Measurements from ENCODE around the gene PNMA6E.

Gene PNMA6E

DNA sequence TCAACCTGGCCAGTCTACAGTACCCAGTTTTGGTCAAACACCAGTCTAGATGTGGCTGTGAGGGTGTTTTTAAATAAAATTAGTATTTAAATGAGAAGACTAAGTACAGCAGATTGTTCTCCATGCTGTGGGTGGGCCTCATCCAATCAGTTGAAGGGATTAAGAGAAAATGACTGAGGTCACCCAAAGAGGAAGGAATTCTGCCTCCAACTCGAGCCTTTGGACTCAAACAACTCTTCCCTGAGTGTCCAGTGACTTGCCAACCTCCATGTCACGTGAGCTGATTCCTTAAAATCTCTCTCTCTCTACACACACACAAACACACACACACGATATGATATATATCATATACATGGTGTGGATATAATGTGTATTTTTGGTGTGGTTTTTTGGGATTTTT, 34.7 kb upstream of the PNMA6E start:
- DNase-seq (ENCODE audit: low spot score) = no peak

GRCh38 chrX:153434801-153435200, 33.7 kb upstream of the PNMA6E start:
- no peak for DNase-seq (ENCODE audit: low spot score)

- DNase-seq (ENCODE audit: low spot score) = no peak
Observed at GRCh38 chrX:153433781-153434285, 32.7 kb upstream of the PNMA6E start.

DNA sequence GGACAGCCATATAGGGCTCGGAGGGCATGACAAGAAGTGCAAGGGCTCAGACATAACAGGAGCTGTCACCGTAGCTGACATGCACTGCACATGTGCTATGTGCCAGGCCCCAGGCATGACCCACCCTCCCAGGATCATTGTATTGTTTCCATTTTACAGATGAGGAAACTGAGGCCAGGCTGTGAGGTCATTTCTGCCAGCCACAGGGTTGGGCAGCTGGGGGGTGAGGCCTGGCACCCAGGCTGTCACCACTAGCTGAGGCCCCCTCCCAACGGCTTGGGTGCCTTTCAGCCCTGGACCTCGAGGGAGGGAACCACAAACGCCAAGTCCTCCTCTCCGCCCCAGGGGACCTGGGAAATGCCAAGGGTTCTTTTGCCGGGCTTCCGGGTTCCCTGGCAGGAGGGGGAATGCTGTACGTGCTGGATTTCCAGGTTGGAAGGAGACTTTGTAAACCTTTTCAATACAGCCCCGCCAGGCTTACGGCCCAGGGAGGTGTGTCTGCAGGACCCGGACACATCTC, 32.1 kb upstream of the PNMA6E start:
- DNase-seq (ENCODE audit: low spot score) = no peak

GRCh38 chrX:153430796-153431195, 29.6 kb upstream of the PNMA6E start:
- DNase-seq (ENCODE audit: low spot score) = no peak

- no peak for DNase-seq (ENCODE audit: low spot score)
Observed at GRCh38 chrX:153426204-153426603, 25.1 kb upstream of the PNMA6E start.

- DNase-seq (ENCODE audit: low spot score) = no peak
Observed at GRCh38 chrX:153423652-153424051, 22.5 kb upstream of the PNMA6E start.

- DNase-seq (ENCODE audit: low spot score) = no peak
Observed at GRCh38 chrX:153421856-153422255, 20.7 kb upstream of the PNMA6E start.

DNA sequence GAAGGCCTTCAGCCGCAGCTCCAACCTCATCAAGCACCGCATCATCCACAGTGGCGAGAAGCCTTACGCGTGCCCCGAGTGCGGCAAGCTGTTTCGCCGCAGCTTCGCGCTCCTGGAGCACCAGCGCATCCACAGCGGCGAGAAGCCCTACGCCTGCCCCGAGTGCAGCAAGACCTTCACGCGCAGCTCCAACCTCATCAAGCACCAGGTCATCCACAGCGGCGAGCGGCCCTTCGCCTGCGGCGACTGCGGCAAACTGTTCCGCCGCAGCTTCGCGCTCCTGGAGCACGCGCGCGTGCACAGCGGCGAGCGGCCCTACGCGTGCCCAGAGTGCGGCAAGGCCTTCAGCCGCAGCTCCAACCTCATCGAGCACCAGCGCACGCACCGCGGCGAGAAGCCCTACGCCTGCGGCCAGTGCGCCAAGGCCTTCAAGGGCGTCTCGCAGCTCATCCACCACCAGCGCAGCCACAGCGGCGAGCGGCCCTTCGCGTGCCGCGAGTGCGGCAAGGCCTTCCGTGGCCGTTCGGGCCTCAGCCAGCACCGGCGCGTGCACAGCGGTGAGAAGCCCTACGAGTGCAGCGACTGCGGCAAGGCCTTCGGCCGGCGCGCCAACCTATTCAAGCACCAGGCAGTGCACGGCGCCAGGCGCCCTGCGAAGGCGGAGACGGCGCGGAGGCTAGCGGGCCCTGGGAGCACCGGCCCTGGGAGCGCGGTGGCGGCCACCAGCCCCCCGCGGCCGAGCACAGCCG, 19.9 kb upstream of the PNMA6E start:
- DNase-seq (ENCODE audit: low spot score) = no peak

GRCh38 chrX:153417637-153418036, 16.5 kb upstream of the PNMA6E start:
- no peak for DNase-seq (ENCODE audit: low spot score)

DNA sequence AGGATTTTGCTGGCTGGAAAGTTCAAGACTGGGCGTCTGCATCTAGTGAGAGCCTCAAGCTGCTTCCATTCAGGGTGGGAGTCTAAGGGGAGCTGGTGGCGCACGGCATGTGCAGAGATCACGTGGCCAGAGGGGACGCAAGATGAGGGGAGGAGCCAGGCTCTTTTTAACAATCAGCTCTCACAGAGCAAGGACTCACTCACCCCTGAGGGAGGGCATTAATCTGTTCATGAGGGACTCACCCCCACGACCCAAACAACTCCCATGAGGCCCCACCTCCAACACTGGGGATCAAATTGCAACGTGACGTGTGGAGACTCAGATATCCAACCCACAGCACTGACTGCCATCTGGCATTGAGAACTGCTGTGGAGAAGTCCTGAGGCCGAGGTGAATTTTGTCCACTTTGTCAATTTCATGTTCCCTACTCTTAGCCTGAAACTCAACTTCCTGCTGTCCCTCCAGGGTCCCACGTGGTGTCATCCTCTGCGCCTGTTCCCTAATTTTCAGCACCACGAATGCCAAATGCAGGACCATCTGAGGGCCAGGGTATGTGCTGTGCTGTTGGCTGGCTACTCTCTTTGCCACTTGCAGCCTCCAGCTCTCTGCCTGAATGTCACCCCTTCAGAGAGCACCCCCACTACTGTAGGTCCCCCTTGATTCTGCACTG, 15.8 kb upstream of the PNMA6E start:
- DNase-seq (ENCODE audit: low spot score) = no peak

GRCh38 chrX:153414856-153415510, 13.8 kb upstream of the PNMA6E start:
- no peak for DNase-seq (ENCODE audit: low spot score)

- DNase-seq (ENCODE audit: low spot score) = no peak
Observed at GRCh38 chrX:153413731-153414130, 12.6 kb upstream of the PNMA6E start.

DNA sequence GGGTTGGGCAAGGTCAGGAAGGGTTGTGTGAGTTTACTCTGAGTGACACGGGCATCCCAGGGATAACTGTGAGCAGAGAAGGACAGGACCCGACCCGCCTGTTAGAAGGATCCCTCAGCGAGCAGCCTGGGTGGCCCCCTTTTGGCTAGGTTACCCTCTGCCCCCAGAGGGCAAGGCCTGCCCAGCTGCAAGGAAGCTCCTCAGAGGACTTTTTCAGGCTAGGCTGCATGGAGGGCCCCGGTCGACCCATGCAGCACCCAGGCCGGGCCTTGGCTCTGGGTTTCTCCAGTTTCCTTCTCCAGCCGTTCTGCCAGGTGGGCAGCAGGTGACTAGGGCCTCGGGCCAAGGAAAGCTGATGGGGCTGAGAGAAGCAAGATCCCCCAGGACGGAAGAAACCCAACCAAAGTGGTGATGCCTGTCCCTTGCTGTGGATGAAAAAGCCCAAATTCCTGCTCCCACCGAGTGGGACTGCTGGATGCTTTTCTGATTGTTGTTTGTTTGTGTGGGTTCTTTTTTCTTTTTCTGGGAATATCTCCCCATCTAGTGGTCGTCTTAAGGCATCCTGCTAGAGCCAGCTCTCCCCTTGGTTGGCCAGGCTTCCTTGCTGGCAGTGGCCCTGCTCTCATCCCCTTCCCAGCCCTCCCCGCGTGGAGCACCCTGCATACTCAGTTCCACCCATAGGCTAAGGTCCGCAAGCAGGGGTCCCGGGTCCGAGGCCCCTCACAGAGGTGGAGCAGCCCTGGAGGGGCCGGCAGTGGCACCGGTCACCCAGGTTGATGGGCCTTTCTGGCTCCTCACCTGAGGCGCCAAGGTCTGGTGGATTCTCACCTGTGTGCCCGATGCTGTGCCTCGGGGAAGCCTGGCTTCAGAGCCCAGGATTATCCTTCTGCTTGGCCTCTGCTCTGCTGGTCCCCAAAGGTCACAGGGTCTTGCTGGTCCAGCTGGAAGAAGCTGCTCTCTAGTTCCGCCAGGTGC, 11.9 kb upstream of the PNMA6E start:
- DNase-seq (ENCODE audit: low spot score) = no peak

GRCh38 chrX:153411988-153412574, 10.9 kb upstream of the PNMA6E start:
- no peak for DNase-seq (ENCODE audit: low spot score)

DNA sequence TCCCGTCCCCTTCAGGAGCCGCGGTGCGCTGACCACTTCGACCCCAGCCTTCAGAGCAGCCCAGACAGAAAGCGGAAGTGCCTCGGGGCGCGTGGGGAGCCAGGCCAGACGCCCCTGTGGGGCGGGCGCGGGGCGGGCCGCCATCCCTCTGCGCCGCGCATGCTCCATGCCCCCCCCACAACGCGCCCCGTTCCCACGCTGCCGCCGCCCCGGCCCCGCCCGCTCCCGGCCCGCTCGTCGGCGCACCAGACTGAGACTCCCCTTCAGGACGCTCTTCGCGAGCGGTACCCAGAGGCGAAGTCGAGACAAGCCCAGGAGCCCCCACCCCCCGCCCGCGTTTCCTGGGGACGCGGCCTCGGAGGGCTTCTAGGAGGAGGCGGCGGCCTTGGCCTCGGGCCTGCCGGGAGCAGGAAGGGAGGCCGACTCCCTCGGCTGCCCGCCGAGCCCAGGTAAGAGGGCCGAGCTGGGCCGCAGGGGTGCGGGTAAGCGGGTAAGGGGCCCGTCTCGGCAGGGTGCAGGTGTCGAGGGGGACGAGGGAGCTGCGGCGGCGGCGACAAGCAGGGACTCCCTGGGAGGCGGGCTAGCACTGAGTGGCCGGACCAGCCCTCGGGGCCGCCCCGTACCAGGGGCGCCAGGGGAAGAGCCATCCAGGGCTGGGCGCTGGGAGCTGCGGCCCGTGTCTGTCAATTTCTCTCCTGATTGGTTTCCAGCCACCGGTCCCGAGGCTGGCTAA, 10.3 kb upstream of the PNMA6E start, which contains the start of gene ZFP92:
ZFP92 (plus strand) TSS at position 218 of the 733 bp plus-strand sequence. CDS start 6,851 bp downstream, outside the sequence.
- peak; percentile 81 for DNase-seq (ENCODE audit: low spot score)

DNA sequence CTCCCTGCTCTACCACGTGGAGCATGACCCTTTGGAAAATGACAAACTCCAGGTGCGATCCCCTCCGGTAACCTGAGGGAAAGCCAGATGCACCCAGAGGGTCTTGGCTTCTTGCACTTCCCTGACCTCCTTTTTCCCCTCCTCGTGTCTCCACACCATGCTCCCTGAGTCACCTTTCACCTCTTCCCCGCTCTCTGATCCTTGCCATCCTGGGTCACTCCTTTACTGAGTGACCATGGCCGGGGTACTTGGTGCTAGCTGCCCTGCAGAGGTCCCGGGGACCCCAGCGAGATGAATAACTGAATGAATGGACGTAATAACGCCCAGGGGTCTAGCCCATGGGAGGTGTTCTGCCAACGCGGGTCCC, 9.7 kb upstream of the PNMA6E start:
- no peak for DNase-seq (ENCODE audit: low spot score)

DNA sequence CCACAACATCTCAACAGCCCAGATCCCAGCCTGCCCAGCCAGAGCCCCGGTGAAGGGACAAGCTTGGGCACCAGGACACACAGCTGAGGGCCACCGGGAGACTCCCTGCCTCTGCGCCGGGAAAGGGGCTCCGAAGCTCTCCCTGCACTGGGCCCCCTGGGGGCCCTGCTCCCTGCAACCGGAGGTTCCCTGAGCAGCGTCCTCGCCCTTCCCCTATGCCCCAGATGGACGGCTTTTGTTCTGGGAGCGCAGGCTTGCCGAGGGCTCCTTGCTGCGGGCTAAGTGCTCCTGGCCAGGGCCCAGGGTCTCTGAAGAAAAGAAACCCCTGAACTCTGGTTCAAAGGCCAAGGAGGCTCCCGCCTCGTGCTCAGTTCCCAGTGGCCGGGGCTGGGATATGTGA, 9.2 kb upstream of the PNMA6E start:
- no peak for DNase-seq (ENCODE audit: low spot score)

GRCh38 chrX:153409414-153410101, 8.4 kb upstream of the PNMA6E start:
- no peak for DNase-seq (ENCODE audit: low spot score)

DNA sequence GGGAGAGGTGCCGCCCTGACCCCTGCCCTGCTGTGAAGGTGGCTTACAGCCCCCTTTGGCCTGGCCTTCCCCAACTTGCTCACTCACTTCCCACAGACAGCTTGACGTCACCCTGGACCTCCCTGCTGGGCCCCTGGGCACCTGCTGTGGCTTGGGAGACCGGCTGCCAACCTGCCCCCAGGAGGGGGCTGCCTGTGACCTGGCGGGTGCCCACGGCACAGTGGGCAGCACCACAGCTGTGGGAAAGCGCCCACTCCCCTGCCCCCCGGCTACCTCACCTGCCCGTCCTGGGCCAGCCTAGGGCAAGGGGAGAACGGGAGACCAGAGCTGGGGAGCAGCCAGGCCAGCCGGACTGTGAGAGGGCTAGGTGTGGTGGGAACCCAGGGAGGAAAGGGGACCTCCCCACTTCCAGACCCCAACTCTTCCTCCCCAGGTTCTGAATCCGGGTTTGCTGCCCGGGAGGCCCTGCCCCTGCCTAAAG, 7.8 kb upstream of the PNMA6E start:
- DNase-seq (ENCODE audit: low spot score) = no peak
